ENCODE data around the gene SI.

The SI gene

GRCh38 chr3:165078293-165078692, at the start of gene SI:
Gene SI, minus strand, starts transcription at chr3:165078496. Its CDS starts 2,484 bp downstream, at chr3:165076012.
- Histone ChIP-seq H3K36me3 (no peaks in the 10 kb centered on the region), H3K27me3 (ENCODE audit: insufficient read depth, low read depth, severe bottlenecking) (no peaks in the 10 kb centered on the region), H3K9me3 (ENCODE audit: severe bottlenecking) (no peaks in the 10 kb centered on the region), H3K27ac (no peak within 1 kb of the TSS), H3K4me3 (ENCODE audit: low read depth, low read length) (no peak within 1 kb of the TSS)
- no peak for DNase-seq
- TF ChIP-seq, protein P1, sequence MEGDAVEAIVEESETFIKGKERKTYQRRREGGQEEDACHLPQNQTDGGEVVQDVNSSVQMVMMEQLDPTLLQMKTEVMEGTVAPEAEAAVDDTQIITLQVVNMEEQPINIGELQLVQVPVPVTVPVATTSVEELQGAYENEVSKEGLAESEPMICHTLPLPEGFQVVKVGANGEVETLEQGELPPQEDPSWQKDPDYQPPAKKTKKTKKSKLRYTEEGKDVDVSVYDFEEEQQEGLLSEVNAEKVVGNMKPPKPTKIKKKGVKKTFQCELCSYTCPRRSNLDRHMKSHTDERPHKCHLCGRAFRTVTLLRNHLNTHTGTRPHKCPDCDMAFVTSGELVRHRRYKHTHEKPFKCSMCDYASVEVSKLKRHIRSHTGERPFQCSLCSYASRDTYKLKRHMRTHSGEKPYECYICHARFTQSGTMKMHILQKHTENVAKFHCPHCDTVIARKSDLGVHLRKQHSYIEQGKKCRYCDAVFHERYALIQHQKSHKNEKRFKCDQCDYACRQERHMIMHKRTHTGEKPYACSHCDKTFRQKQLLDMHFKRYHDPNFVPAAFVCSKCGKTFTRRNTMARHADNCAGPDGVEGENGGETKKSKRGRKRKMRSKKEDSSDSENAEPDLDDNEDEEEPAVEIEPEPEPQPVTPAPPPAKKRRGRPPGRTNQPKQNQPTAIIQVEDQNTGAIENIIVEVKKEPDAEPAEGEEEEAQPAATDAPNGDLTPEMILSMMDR (IDR thresholded peaks at IDR 0.05; ENCODE audit: low read depth, low read length), result no peak

DNA sequence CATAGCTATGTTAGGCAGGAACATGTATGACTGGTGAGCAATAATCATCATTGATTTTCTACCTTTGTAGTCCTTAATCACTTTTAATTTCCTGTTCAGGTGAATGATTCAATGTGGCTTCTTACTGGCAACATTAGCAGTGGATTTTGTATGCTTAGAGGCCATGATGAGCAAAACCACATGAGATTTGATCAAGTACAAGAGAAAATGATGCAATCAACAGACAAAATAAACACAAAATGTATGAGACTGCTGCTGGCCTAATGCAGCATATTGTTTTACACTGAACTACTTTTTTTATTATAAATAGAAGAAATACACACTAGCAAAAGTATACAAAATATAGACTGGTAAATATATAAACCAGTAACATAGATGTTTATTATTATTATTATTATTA, 47.5 kb upstream of the SI start:
- H3K27ac ChIP-seq, result no peak overlapping the region
- H3K27me3 ChIP-seq (ENCODE audit: insufficient read depth, low read depth, severe bottlenecking), result no peaks in the 10 kb centered on the region
- no peaks in the 10 kb centered on the region for H3K36me3 ChIP-seq
- H3K9me3 ChIP-seq (ENCODE audit: severe bottlenecking), result no peaks in the 10 kb centered on the region
- no peak for DNase-seq
- TF ChIP-seq, protein P1 (IDR thresholded peaks at IDR 0.05; ENCODE audit: low read depth, low read length), result no peak
- no peak overlapping the region for H3K4me3 ChIP-seq (ENCODE audit: low read depth, low read length)

DNA sequence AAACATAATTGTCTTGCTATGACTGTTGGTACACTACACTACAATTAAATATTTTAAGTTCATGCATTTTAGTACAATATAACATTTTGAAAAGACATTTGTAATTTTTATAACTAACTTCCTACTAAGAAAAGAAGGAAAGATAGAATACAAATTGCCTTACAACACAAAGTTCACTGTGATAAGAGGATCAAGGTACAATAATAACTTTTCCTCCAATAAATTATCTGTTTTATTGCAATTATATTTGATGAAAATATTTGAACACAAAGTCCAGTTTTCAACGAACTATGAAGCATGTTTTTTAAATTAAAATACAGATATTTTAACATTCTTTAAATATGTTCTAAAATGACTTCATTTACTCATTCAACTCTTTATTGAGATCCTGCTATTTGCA, 33.1 kb upstream of the SI start:
- H3K27me3 ChIP-seq (ENCODE audit: insufficient read depth, low read depth, severe bottlenecking), result no peaks in the 10 kb centered on the region
- H3K9me3 ChIP-seq (ENCODE audit: severe bottlenecking), result no peaks in the 10 kb centered on the region
- H3K27ac ChIP-seq, result no peak overlapping the region
- no peak for DNase-seq
- H3K36me3 ChIP-seq, result no peaks in the 10 kb centered on the region
- TF ChIP-seq, protein P1 (IDR thresholded peaks at IDR 0.05; ENCODE audit: low read depth, low read length), result no peak
- H3K4me3 ChIP-seq (ENCODE audit: low read depth, low read length), result no peak overlapping the region

DNA sequence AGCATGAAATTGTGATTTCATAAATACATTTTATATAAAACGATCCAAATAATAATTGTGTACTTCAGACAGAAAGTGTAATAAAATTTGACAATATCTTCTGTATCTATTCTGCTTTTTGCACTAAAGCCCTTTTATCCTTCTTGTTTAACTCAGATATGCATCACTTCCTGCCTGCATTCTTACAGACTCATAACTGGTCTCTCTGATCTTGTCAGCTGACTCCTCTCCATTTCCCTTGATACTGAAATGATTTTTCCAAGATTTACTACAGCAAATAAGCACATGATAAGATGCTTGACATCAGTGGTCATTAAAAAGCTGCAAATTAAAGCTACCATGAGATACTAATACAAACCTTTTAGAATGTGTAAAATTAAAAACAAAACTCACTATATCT, 25.3 kb upstream of the SI start:
- no peak for DNase-seq
- Histone ChIP-seq H3K27me3 (ENCODE audit: insufficient read depth, low read depth, severe bottlenecking) (no peaks in the 10 kb centered on the region), H3K36me3 (no peaks in the 10 kb centered on the region), H3K9me3 (ENCODE audit: severe bottlenecking) (no peaks in the 10 kb centered on the region), H3K27ac (no peak overlapping the region), H3K4me3 (ENCODE audit: low read depth, low read length) (no peak overlapping the region)
- TF ChIP-seq, protein P1 (IDR thresholded peaks at IDR 0.05; ENCODE audit: low read depth, low read length), result no peak

GRCh38 chr3:165082650-165083049, 4.4 kb upstream of the SI start:
- no peak overlapping the region for H3K27ac ChIP-seq
- H3K27me3 ChIP-seq (ENCODE audit: insufficient read depth, low read depth, severe bottlenecking), result no peaks in the 10 kb centered on the region
- H3K9me3 ChIP-seq (ENCODE audit: severe bottlenecking), result no peaks in the 10 kb centered on the region
- no peaks in the 10 kb centered on the region for H3K36me3 ChIP-seq
- TF ChIP-seq, protein P1 (IDR thresholded peaks at IDR 0.05; ENCODE audit: low read depth, low read length), result no peak
- no peak for DNase-seq
- H3K4me3 ChIP-seq (ENCODE audit: low read depth, low read length), result no peak overlapping the region

GRCh38 chr3:165081183-165081582, 2.9 kb upstream of the SI start:
- H3K27me3 ChIP-seq (ENCODE audit: insufficient read depth, low read depth, severe bottlenecking), result no peaks in the 10 kb centered on the region
- no peak overlapping the region for H3K27ac ChIP-seq
- no peak for DNase-seq
- TF ChIP-seq, protein P1 (IDR thresholded peaks at IDR 0.05; ENCODE audit: low read depth, low read length), result no peak
- H3K9me3 ChIP-seq (ENCODE audit: severe bottlenecking), result no peaks in the 10 kb centered on the region
- H3K36me3 ChIP-seq, result no peaks in the 10 kb centered on the region
- no peak overlapping the region for H3K4me3 ChIP-seq (ENCODE audit: low read depth, low read length)
